K562 (cell line): ENCODE measurements around the gene MAP4K1. TPM values are rescaled to one million over a fixed set of nuclear protein-coding genes. Genes with fewer than 3 reads are reported as not detected.

Source experiments
- CBFA2T3 ChIP-seq: fragments of 450-650 bp; IDR thresholded peaks from 2 replicates; pipeline ENCODE4 v1.6.1; 2017
- CHD7 ChIP-seq: fragments of 200-600 bp; sonication (generic); IDR thresholded peaks from one replicate; pipeline ENCODE4 v1.6.1; 2012; ENCODE audit warnings: mild to moderate bottlenecking, low read depth, low read length, inconsistent platforms
- FOXM1 ChIP-seq, 2 experiments: fragments of 450-650 bp in 1 of 2; sonication (generic) in 1 of 2; formaldehyde crosslinking in 1 of 2; IDR thresholded peaks; 2 replicates each; pipeline versions ENCODE4 v1.6.1 to v1.9.0; 2017 to 2022; ENCODE audit warnings: low read depth in 2 of 2, mild to moderate bottlenecking in 2 of 2, missing genetic modification reagents in 1 of 2, moderate library complexity in 1 of 2
- HLTF ChIP-seq: fragments of 450-650 bp; IDR thresholded peaks from 2 replicates; pipeline ENCODE4 v1.6.1; 2016
- MCM7 ChIP-seq, 2 experiments: fragments of 450-650 bp; IDR thresholded peaks; 2 replicates each; pipeline ENCODE4 v1.6.1; 2016 to 2018
- MTF1 ChIP-seq: fragments of 250-450 bp; sonication (Bioruptor Pico); IDR thresholded peaks from 2 replicates; pipeline ENCODE4 v1.9.0; 2021; ENCODE audit warnings: moderate library complexity, mild to moderate bottlenecking, inconsistent platforms, borderline replicate concordance
- MXD1 ChIP-seq: fragments of 250-450 bp; sonication (Bioruptor Pico); IDR thresholded peaks from 2 replicates; pipeline ENCODE4 v1.8.0; 2021; ENCODE audit warnings: borderline replicate concordance, mild to moderate bottlenecking, moderate library complexity; ENCODE audit not compliant: poor library complexity, severe bottlenecking
- SMAD3 ChIP-seq: fragments of 450-650 bp; formaldehyde crosslinking; conservative IDR thresholded peaks from 2 replicates; pipeline ENCODE4 v1.4.0; 2020; ENCODE audit warnings: mild to moderate bottlenecking
- SREBF2 ChIP-seq: sonication (generic); formaldehyde crosslinking; IDR thresholded peaks from 2 replicates; pipeline ENCODE4 v1.4.0; 2020; ENCODE audit warnings: mild to moderate bottlenecking, missing genetic modification reagents
- SRSF1 ChIP-seq: fragments of 200-400 bp; formaldehyde crosslinking; IDR thresholded peaks from 2 replicates; pipeline ENCODE4 v1.6.1; 2017; ENCODE audit warnings: mild to moderate bottlenecking, low read depth, low read length, moderate library complexity
- USF2 ChIP-seq: sonication (generic); formaldehyde crosslinking; IDR thresholded peaks from 2 replicates; pipeline ENCODE4 v1.5.0; 2020; ENCODE audit warnings: missing genetic modification reagents
- ZNF280B ChIP-seq: fragments of 250-450 bp; sonication (Bioruptor Pico); IDR thresholded peaks from 2 replicates; pipeline ENCODE4 v1.5.1; 2021; ENCODE audit warnings: mild to moderate bottlenecking
- polyA plus RNA-seq, 8 experiments: library from polyadenylated mRNA; depleted of rRNA in 4 of 8; stranded (reverse) in 5 of 8; unstranded in 3 of 8; fragments of >200 nt; fragmentation: Nextera tagmentation in 2 of 8; fragmentation: Illumina TruSeq in 1 of 8; extraction: Ambion mirVana in 2 of 8; extraction: Trizol in 1 of 8; gene quantifications; 2 replicates each; pipeline versions ENCODE4 v1.2.1 to v1.2.3, GENCODE V29; 2011 to 2014; ENCODE audit warnings: inconsistent platforms in 1 of 8, missing spikeins in 1 of 8
- total RNA-seq, 7 experiments: library from RNA; depleted of rRNA in 6 of 7; stranded (reverse); fragments of >200 nt in 6 of 7; fragmentation: Illumina TruSeq in 2 of 7; extraction: Trizol in 2 of 7; gene quantifications; 2 replicates each; pipeline versions ENCODE4 v1.2.1 to v1.2.3, GENCODE V29; 2011 to 2021; ENCODE audit warnings: low replicate concordance in 1 of 7

Gene MAP4K1
- total and polyA plus RNA-seq, 9 of the 15 experiments (the other 6 are each of a cell fraction or from before 2014, with no cell fraction given) = 0.14 to 3.2 (median 0.73) TPM; not detected in 1

DNA sequence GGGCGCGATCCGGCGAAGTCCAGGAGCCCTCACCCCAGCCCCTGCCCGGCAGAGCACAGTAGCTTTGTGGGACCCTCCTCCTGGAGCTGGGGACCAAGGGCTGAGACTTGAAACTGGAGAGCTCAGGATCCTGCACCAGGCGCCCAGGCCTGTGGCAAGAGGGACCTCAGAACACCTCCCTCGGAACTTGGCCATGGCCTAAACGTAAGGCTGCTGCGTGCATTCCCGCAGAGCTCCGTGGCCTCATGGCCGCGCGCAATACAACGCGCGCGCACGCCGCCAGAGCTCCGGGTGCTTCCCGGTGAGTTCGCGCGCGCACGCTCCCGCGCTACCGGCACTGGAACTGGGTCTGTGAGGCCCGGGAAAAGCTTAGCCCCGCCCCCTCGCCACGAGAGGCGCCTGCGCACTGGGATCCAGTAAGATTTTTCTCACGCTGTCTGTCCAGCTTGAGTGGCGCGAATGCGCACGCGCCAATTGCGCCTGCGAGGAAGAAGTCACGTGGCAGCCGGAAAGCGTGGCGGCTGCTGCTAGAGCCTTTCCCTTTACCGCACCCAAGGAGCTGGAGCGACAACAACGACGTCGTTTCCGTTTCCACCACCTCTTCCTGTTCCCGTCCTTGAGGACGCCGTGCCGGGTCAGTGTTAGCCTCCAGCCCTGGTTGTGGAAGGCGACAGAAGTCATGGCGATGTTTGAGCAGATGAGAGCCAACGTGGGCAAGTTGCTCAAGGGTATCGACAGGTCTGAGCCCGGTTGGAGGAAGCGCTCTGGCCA, 1.0 kb upstream of the MAP4K1 start, which contains the start of gene EIF3K (continued):
- TF ChIP-seq USF2 (CRISPR knock-in tag) (peak; percentile 97), SMAD3 (no peak), MCM7 (IDR thresholded peaks at IDR 0.05) (no peak), SRSF1 (no peak), MXD1 (CRISPR knock-in tag) (no peak), HLTF (no peak), MTF1 (CRISPR knock-in tag) (no peak), CHD7 (no peak), CBFA2T3 (no peak), SREBF2 (no peak), FOXM1 (IDR thresholded peaks at IDR 0.05; ENCODE audit: low read depth) (no peak), FOXM1 (CRISPR knock-in tag; IDR thresholded peaks at IDR 0.05; ENCODE audit: low read depth) (no peak), ZNF280B (no peak)
